Raji (cell line): ENCODE measurements around the gene CLDN34.

Experiments
- POLR2A ChIP-seq: IDR thresholded peaks from 2 replicates; pipeline ENCODE4 v1.6.1; 2011; ENCODE audit warnings: low read depth, low read length, control low read depth; ENCODE audit not compliant: insufficient read depth

The CLDN34 gene, protein sequence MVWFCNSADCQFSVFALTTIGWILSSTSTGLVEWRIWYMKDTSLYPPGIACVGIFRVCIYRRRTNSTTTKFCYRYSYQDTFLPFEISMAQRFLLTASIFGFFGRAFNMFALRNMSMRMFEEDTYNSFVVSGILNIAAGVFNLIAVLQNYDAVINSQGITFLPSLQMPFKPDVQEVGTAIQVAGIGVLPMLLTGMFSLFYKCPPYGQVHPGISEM

DNA sequence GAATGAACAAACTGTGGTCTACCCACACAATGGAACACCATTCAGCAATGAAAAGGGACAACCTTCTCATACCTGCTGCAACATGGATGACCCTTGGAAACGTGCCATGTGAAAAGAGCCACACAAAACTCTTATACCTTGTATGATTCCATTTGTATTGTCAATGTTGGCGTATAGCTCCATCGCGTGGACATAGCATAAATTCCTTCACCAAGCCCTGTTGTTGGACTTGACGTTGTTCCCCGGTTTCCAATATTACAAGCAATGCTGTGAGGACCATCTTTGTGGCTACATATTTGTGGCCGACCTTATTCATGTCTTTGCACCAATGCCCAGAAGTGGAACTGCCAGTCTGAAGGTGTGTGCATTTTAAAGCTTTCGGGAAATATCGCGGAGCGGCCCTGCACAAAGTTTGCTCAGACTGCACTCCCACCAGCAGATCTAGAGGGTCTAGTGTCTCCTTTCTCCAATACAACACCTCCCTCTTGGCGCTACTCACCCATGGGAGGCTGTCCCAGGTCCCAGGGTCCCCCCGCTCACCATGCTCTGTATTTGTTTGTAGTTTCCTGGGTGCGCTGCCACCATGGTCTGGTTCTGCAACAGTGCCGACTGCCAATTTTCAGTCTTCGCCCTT is at the start of gene CLDN34:
Gene CLDN34, plus strand, starts transcription at position 584 of the 634 bp plus-strand sequence. Its CDS starts 0 bp downstream, at position 584.
- no peak for TF ChIP-seq POLR2A

DNA sequence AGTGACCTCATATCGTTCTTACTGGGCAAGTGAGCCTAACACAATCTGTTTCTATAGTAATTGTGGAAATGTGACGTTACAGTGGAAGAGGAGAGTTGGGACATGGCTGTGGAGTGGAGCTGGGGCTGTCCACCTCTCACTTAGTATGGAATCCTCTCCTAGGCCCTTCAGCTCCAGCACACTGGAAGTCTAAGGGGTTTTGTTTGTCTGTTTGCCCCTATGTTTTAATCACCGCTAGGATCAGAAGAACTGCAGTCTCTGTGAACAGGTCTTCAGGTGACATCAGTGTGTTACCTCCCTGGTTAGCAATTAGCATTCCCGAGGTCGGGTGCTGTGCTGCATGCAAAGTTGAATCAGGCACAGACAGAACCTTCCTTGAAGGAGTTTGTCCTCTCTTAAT is 49.3 kb upstream of the CLDN34 start:
- TF ChIP-seq POLR2A, result no peak

DNA sequence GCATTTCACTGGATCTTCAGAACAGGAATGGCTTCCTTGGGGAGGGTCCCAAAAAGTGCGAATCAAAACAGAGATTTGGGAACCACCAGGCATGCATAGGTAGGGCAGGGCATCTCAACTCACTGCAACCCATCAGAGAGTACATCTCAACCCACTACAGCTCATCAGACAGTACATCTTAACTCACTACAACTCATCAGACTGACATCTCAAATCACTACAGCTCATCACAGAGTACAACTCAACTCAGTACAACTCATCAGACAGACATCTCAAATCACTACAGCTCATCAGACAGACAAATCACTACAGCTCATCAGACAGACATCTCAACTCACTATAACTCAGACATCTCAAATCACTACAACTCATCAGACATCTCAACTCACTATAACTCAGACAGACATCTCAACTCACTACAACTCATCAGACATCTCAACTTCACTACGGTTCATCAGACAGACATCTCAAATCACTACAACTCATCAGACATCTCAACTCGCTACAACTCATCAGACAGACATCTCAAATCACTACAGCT is 47.5 kb upstream of the CLDN34 start:
- no peak for TF ChIP-seq POLR2A

DNA sequence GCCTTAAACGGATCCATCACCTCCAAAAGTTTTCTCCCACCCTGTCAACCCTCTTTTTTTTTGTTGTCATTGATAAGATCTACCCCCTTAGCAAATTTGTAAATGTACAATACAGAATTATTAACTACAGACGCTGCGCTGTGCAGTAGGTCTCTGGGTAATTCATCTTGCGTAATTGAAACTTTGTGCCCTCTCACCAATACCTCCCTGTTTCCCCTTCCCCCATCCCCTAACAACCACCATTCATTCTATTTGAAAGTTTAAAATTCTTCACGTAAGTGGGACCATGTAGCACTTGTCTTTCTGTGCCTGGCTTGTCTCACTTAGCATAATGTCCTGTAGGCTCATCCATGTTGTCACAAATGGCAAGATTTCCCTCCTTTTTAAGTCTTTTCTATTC is 45.8 kb upstream of the CLDN34 start:
- TF ChIP-seq POLR2A, result no peak

DNA sequence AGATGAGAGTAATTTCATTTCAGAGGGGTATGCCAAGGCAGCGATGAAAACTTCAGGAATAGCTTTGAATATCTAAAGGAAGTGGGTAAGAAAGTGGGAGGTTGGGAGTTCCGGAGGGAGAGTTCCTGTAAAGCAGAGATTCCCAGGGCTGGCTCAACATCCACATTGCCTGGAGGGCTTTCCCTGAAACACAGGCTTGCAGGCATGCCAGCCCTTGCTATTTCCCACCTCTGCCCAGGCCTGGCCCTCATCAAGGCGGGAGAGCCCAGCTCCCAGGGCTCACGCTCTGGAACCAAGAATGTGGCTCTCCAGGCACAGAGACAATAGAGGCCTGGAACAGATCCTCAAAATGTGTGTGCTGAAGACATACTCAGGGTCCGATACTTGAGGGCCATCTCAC is 43.8 kb upstream of the CLDN34 start:
- TF ChIP-seq POLR2A, result no peak

DNA sequence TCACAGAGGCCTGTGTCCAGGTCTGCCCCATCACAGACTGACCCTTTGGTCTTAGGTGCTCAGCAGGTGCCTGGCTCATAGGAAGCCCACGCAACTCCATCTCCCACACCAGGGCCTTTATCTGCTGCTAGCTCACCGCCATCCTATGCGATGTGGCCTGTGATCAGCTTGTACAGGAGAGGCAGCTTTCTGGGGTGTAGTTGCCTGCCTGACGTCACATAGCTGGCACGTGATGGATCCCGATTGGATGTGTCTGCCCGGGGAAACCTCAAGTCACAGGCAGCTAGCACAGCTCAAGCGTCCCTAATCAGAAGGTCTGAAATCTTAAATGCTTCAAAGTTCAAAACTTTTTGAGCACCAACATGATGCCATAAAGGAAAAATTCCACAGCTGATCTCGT is 41.2 kb upstream of the CLDN34 start:
- TF ChIP-seq POLR2A, result no peak

DNA sequence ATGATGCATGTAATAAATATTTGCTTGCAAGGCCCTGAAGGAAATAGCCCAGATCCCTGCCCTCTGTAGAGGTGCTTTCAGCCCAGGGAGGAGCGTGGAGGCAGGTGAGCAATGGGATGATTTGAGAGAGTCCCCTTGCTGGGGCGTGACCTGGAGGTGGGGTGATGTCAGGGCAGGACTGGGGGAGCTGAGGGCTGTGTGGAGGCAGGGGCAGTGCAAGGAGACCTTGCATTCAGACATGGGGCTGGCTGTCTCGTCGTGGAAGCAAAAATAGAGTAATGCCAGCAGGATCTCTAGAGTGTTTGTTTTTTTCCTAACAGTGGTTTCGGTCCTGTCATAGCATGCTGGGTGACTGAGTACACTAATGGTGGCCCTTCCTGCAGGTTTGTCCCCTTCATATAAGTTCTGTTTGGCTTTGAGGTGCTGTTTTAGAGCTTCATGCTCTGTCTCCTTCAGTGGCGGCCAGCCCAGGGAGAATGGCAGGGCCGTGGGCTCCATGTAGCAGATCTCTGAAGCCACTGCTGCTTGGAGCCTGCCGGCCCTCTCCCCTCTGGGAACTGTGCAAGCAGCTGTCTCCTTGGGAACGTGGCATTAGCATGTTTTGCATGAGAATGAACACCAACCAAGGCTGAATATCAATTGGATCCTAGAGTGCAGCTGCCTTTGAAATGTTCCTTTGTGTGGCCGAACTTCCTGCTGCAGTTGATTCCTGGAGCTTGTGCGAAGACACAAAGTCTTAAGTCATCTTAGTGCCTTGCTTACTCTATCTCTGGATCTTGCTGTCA is 39.3 kb upstream of the CLDN34 start:
- no peak for TF ChIP-seq POLR2A

DNA sequence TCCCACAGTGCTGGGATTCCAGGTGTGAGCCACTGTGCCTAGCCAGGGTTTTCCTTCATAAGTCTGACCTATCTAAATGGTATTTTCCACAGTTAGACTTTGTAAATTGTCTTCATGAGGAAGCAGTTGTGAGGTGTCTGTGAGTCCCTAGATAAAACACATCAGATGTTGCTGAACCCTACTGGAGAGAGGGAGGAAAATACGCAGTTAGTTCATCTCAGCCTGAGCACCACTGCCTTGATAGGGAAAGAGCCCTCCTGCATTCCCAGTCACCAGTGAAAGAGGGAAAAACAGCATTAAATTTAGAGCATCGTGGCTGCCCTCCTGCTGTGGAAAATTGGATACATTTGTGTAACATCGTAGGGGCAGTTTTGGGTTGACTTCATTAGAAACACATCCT is 31.7 kb upstream of the CLDN34 start:
- TF ChIP-seq POLR2A, result no peak

DNA sequence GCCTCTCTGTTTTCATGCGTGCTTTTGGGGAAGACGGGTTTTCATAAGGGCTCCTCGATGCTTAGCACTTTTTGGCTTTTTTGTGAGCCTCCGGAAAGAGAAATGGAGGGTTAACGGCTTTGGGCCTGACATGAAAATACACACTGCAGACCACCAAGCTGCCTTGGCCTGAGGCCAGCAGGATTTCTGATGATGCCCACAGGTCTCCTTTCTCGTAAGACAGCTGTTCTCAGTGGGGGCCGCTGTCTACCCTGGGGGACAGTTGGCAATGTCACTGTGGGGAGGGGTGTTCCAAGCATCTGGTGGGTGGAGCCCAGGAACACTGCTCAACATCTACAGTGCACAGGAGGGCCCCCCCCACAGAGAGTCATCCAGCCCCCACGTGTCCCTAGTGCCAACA is 29.4 kb upstream of the CLDN34 start:
- no peak for TF ChIP-seq POLR2A

DNA sequence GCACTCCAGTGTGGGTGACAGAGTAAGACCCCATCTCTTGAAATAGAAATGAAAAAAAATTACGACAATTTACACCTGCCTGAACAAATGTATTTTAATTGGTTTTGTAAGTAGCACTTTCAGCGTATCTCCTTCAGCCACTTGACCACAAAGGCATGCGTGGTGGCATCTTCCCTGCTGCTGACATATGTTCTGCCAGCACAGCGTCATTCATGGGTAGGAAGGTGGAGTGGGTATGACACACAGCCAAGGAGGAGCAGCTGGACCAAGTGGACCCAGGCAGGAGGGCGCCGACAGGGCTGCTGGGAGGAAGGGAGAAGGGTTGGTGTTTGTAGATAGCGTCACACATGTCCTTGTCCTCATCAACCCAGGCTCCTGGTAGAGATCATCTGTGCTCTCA is 28.6 kb upstream of the CLDN34 start:
- no peak for TF ChIP-seq POLR2A

DNA sequence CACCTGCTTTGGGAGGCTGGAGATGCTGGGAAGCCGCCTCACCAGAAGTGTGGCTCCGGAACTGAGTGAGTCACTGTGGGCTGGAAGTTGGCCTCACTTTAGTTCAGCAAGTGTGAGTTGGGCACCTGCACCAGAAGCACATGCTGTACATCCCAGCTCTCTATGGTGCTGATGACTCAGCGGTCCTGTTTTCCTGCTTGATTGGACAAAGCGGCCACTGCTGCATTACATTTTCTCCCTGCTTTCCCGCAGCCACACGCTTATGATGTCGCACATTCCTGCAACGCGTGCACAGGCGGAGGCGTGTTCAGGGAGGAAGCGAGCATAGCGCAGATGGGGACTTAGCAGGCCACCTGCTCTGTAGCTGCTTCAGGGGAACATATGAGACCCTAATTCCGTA is 26.7 kb upstream of the CLDN34 start:
- TF ChIP-seq POLR2A, result no peak

DNA sequence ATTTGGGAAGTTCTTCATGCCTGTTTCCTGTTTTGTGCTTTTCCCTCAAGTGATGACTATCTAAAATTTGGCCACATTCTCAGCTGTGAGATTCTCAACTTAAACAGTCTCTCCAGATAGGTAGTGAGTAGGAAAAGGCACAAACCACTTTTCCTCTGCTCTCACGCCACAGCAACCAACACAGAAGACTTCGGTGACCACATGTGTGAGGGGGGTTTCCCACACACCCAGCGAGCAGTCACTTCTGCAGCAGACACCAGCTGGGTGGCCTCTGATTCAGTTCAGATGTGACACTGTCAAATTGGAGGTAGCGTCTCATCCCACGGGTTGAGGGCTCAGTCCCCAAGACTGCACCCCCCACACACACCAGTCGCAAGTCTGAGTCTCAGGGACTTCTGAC is 25.1 kb upstream of the CLDN34 start:
- TF ChIP-seq POLR2A, result no peak

DNA sequence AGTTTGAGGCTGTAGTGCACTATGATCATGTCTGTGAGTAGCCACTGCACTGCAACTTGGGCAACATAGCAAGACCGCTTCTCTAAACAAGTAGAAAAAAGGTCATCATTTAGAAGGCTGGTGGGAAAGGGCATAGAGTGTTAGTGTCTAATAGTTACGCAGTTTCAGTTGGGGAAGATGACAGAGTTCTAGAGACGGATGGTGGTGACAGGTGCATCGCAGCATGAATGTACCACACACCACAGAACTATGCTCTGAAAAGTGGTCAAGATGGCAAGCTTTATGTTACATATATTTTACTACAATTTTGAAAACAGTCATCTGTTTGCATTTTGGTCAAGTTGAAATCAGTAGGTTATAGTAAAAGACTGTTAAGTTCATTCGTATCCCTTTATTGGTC is 23.7 kb upstream of the CLDN34 start:
- no peak for TF ChIP-seq POLR2A

DNA sequence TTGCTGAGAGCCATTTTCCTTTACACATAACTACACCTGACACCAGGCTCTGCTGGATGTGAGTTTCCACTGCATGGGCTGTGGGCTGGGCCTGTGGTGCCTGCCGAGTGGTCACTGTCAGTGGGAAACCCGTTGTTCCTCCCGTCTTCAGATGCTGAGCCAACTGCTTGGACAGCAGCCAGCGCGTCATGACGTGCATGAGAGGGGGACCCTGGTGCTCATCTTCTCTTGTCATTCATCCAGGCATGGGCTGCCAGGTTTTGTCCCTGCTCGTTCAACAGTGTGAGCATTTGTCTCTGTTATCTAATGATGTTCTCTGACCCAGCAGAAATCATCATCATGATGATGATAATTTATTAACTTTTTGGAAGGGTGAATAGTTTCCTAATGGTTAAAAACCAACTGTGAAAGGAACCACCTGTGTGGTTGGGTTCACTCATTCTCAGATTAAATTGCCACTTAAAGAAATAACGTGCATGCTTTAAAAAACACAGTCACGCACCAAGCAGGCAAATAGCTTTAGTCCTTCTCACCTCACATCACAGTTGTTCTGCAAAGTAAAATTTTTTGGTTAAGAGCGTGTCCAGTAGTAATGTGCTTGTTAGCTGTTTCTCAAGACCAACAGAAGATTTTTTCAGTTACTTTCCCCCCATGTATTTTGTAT is 19.9 kb upstream of the CLDN34 start:
- TF ChIP-seq POLR2A, result no peak

DNA sequence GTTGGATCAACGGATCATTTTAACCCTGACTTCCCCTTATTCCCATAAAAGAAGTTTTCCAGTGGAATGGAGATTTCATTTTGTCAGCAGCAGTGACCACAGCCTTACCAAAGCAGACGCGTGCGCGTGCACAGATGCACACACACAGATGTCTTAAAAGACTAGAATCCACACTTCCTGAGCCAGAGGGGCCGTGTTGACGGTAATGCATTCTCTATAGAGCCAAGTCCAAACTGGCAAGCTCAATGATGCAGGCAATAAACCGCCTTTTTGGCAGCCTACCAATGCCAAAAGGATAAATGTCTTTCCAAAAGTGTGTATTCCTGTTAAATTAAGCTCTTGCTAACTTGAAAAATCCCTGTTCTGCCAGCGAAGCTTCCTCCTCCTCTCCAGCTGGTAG is 18.8 kb upstream of the CLDN34 start:
- no peak for TF ChIP-seq POLR2A
